HG02798 (cell line): Measurements from ENCODE around the gene TMEM183A.

ENCODE experiments used
- ATAC-seq: cut with Tn5 transposase; IDR thresholded peaks from one replicate; pipeline ENCODE4 v1.9.1; 2021; ENCODE audit warnings: mild to moderate bottlenecking; ENCODE audit not compliant: unreplicated experiment, poor library complexity

The TMEM183A gene

DNA sequence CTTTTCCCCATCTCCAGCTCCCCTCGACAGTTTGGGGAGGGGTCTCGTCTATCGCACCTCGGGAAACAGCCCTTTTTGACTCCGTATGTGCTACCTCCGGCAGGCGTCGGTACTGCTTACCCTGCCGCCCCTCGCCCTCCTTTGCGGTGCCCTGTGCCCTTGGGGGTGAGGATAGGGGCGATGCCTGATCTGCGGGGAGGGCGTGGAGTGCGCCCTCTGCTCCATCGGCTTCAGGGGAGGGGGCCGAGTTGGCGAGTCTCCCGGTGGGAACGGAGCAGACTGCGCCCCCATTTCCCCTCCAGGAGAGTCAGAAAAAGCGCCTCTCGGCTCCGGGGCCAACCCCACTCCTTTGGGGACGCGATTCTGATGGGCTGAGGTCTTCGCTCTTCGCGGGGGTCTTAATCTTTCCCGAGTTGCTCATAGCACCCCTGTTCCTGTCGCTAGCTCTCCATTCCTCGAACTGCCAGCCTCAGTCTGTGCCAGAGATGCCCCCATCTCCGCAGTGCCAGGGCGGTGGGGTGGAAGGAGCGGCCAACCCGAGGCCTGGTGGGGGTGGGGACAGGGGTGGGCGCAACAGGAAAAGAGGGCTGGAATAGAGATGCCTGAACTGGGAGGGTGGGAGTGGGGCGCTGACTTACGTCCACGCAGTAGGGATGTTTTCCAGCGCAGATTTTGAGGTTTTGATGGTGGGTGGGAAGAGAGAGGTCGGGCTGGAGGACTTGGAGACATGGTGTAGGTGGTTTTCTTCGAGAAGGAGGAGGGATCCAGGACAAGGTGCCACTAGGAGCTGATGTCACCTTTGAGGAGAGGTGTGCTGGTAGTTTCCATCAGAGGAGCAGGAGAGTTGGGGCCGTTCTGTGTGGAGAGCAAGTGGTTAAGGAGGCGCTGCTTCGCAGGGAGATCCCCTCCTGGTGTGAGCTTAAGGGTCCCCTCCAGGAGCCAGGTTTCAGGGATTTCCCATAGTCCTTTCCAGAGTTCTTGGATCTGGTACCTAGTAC is 19.8 kb downstream of the TMEM183A start:
- no peak for ATAC-seq

- no peak for ATAC-seq
Measured at GRCh38 chr1:203028067-203028783, 21.1 kb downstream of the TMEM183A start.

GRCh38 chr1:203028784-203029553 is 21.8 kb downstream of the TMEM183A start:
- ATAC-seq, result no peak

DNA sequence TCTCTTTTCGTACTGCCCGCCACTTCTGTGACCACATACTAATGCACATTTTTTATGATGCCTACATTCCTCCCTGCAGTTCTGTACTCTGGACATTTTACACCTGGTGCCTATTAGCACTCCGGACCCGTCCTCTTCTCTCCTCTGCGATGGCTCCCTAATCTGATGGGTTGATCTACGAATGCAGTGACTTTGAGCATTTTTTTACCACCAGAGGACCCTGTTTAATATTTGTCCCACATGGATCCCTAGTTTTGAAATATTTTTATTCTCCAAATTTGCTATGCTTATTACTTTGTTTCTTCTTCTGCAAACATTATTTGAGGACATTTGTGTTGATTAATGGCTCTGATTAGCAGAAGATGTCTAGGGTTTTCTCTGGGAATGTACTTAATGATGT is 24.3 kb downstream of the TMEM183A start:
- ATAC-seq, result no peak

GRCh38 chr1:203033287-203033686 is 26.1 kb downstream of the TMEM183A start:
- no peak for ATAC-seq

DNA sequence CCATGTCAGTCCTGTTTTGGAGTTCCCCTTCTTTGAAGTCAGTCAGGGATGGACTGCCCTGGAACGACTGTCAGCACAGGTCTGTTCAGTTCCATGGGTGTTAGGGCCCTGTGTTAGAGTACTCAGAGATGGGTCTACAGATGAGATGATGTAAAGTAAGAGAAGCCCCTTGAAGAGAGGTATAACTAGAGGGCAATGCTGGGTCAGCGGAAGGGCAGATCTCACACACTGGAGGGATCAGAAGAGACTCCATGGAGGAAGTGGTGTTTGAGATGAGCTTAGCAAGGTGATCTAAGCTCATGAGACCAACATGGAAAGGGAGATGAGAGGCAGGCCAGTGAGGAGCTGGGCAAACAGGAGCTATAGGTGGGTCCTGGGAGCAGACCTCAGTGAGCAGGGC is 26.7 kb downstream of the TMEM183A start:
- ATAC-seq, result no peak

- no peak for ATAC-seq
Measured at GRCh38 chr1:203034422-203035110, 27.4 kb downstream of the TMEM183A start.

DNA sequence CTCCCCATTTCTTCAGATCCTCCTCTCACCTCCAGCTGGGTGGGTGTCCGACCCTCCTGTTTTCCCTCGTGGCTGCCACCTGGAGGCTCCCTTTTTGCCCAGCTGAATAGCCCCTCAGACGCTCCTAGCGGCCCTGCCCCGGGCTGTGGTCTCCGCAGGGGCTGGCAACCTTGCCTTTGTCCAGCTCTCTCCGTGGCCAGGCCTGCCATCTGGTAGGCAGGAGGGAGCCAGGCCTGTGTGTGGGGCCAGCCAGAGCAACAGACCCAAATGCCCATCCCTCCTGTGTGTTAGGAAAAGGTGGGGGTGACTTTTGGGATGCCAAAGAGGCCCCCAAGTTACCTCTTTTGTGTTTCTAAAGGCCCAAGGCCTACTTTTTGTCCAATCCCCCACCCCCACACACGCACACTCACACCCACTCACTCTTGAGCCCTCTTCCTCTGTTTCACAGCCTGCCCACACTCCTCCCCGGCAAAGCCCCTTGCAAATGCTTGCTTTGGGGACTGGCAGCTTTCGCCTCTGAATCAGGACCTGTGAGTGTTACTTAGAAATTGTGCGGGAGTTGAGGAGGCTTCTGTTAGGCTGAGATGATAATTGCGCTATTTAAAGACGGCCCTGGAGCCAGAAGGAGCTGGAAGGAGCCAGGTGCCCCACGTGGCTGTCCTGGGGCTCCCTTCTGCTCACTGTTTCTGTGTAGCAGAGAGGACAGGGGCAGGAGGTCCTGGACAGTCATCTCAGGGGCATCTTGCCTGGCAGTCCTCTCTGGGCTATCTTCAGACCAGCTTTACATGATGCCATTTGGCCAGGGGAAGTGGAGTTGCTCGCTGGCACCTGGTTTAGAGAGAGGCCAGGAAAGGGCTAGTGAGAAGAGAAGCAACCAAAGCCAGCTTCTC is 28.2 kb downstream of the TMEM183A start:
- ATAC-seq, result no peak

DNA sequence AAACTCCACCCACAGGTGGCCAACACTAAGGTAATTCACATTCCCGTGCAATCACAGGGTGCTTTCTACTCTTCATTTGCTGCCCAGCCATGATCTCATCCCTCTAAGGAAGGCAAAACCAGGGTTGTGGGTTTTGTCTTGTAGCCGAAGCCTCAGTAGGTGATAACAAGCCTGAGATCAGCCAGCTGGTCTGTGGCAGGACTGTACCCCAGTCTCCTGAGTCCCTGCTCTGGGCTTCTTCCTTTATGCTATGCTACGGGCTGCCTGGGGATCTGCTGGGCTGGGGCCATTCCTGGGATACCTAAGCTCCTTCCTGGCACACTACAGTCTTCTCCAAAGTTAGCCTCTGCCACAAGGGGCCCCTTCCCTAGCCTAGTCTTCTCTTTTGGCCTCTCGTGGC is 29.0 kb downstream of the TMEM183A start:
- no peak for ATAC-seq

GRCh38 chr1:203036537-203036936 is 29.4 kb downstream of the TMEM183A start:
- ATAC-seq, result no peak

DNA sequence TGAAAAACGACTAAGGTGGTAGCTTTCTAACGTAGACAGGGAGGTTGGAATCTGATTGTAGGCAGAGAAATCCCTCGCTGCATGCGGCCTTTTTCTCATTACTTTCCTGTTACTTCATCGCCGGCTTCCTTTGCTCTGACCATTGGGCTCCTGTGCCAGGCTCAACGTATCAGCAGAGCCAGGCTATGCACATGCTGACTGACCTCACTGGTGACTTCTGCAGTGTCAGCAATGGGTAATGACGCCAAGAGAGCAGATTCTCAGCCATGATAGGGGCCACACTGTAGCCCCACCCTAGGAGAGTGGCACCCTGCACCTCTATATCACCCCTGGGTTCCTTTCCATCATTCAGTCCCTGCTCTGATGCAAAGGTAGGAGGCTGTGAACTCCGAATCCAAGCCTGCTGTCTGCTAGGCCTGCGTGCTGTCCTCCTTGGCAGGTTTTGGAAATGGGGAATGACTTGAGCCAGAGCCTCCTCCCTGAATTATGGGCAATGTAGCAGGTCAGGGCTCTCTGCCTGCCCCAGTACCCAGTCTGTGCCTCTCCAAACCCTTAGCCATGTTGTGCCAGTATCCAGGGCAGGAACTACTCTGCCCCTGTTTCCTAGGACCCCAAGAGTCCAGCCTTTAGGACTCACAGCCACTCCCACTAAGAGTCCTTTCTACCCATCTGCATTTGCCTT is 30.5 kb downstream of the TMEM183A start:
- ATAC-seq, result no peak

DNA sequence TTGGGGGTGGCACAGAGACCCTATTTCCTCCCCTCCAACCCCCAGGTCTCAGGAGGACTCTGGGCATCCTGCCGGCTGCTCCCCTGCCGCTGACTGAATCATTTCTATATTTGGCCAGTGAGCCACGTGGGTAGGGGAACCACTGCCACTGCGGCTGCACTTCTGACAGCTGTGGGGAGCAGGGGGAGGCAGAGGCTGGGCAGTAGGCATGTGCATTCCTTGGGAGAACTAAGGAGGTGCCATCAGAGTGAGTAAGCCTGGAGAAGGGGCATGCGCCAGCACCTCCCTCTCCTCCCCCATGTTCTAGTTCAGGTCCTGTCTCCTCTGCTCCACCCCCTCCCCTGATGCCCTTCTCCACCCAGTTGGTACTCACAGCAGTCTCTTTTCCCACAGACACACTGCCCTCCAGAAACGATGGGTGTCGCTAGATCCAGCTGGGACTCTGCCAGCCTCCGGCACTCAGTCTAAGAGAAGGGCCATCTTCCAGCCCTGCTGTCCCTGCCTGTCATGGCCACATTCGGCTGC is 31.1 kb downstream of the TMEM183A start:
- peak; percentile 43 for ATAC-seq

DNA sequence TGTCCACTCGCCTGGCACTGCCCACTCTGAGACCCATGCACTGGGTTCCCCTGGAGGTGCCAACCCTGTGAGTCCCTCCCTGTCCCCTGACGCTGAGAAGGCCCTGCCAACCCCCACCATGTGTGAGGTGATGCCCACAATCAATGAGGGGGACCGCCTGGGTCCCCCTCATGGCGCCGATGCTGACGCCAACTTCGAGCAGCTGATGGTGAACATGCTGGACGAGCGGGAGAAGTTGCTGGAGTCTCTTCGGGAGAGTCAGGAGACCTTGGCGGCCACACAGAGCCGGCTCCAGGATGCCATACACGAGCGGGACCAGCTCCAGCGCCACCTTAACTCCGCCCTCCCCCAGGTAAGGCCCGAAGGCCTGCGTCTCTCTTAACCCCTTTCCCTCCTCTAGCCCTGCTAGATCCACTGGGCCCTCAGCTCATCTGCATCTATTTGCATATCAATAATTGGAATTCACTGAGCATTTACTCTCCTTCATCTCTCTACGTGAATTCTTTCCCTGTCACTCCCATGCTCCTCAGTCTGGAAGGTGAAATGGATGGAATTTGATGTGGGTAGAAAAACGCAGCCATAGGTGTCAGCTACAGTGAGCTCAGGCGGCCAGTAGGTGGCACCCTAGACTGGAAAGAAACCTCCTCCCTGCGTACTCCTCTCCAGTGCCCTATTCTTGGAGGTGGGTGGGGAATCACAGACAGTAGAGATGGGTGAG is 31.9 kb downstream of the TMEM183A start:
- ATAC-seq, result no peak

GRCh38 chr1:203039609-203040512 is 32.7 kb downstream of the TMEM183A start:
- ATAC-seq, result no peak

GRCh38 chr1:203040513-203041275 is 33.5 kb downstream of the TMEM183A start:
- no peak for ATAC-seq

- ATAC-seq, result no peak
Measured at GRCh38 chr1:203041351-203041932, 34.3 kb downstream of the TMEM183A start.
